Lower leg skin (tissue), 3 donors: ENCODE results near the gene GPR180.

Experiments
- POLR2A ChIP-seq, 2 donors: fragments of 450-650 bp; IDR thresholded peaks; one replicate each; pipeline ENCODE4 v1.6.1; 2016 to 2017; ENCODE audit warnings: antibody characterized with exemption in 2 of 2, mild to moderate bottlenecking in 1 of 2, moderate library complexity in 1 of 2
- TF ChIP-seq, protein P1 (sequence below), 3 donors: fragments of 450-650 bp; IDR thresholded peaks; one replicate each; pipeline ENCODE4 v1.5.1; 2016; ENCODE audit warnings: antibody characterized with exemption in 3 of 3, mild to moderate bottlenecking in 3 of 3, moderate library complexity in 2 of 3

- TF ChIP-seq, protein P1, sequence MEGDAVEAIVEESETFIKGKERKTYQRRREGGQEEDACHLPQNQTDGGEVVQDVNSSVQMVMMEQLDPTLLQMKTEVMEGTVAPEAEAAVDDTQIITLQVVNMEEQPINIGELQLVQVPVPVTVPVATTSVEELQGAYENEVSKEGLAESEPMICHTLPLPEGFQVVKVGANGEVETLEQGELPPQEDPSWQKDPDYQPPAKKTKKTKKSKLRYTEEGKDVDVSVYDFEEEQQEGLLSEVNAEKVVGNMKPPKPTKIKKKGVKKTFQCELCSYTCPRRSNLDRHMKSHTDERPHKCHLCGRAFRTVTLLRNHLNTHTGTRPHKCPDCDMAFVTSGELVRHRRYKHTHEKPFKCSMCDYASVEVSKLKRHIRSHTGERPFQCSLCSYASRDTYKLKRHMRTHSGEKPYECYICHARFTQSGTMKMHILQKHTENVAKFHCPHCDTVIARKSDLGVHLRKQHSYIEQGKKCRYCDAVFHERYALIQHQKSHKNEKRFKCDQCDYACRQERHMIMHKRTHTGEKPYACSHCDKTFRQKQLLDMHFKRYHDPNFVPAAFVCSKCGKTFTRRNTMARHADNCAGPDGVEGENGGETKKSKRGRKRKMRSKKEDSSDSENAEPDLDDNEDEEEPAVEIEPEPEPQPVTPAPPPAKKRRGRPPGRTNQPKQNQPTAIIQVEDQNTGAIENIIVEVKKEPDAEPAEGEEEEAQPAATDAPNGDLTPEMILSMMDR (IDR thresholded peaks at IDR 0.05): no peak
- TF ChIP-seq POLR2A (IDR thresholded peaks at IDR 0.05): no peak
Measured at GRCh38 chr13:94641409-94641941, 39.8 kb downstream of the GPR180 start.
